CD4-positive, CD25-positive, alpha-beta regulatory T cell (primary cell): ENCODE data around the gene LY6G6F. TPM values are rescaled to one million over a fixed set of nuclear protein-coding genes. Genes with fewer than 3 reads are reported as not detected.

Experiments
- ATAC-seq, 2 donors: fragments of 150-1000 bp; cut with Tn5 transposase; one replicate each; pipeline ENCODE4 v1.10.0; 2021; ENCODE audit warnings: low read depth in 2 of 2, moderate number of reproducible peaks in 2 of 2, moderate library complexity in 1 of 2
- DNase-seq, 3 donors: peaks; one replicate each; pipeline versions ENCODE4 v3.0.0 to v3.0.0-alpha.2; 2012 to 2022; ENCODE audit warnings: mixed read lengths in 1 of 3
- H3K27ac ChIP-seq: one replicate; pipeline ENCODE4 v1.7.0; 2013; ENCODE audit warnings: mild to moderate bottlenecking, low read length; ENCODE audit not compliant: insufficient read depth, poor library complexity, severe bottlenecking
- H3K27me3 ChIP-seq: one replicate; pipeline ENCODE4 v1.7.0; 2013; ENCODE audit warnings: low read length; ENCODE audit not compliant: control insufficient read depth, insufficient read depth
- H3K36me3 ChIP-seq: one replicate; pipeline ENCODE4 v1.7.0; 2013; ENCODE audit warnings: mild to moderate bottlenecking, low read length, moderate library complexity; ENCODE audit not compliant: control insufficient read depth, insufficient read depth
- H3K4me1 ChIP-seq: 2 replicates; pipeline ENCODE4 v1.7.0; 2013; ENCODE audit warnings: mild to moderate bottlenecking, low read length; ENCODE audit not compliant: insufficient read depth, control insufficient read depth, poor library complexity, severe bottlenecking
- H3K4me3 ChIP-seq: one replicate; pipeline ENCODE4 v1.7.0; 2013; ENCODE audit warnings: low read depth, mild to moderate bottlenecking, low read length, moderate library complexity
- H3K9me3 ChIP-seq, 2 experiments: 1 replicate in 1 of 2; 2 replicates in 1 of 2; pipeline ENCODE4 v1.7.0; 2013; ENCODE audit warnings: low read length in 2 of 2, mild to moderate bottlenecking in 1 of 2, moderate library complexity in 1 of 2; ENCODE audit not compliant: control insufficient read depth in 2 of 2
- H3K27ac Mint-ChIP-seq, 3 donors: one replicate each; pipeline ENCODE4 v1.8.0; 2020 to 2022; ENCODE audit warnings: mild to moderate bottlenecking in 3 of 3, mixed read lengths in 3 of 3, moderate library complexity in 2 of 3
- H3K27me3 Mint-ChIP-seq: one replicate; pipeline ENCODE4 v1.8.0; 2022; ENCODE audit warnings: mild to moderate bottlenecking, mixed read lengths
- H3K36me3 Mint-ChIP-seq: one replicate; pipeline ENCODE4 v1.8.0; 2020; ENCODE audit warnings: mixed read lengths
- H3K4me1 Mint-ChIP-seq, 4 donors: one replicate each; pipeline ENCODE4 v1.8.0; 2020 to 2022; ENCODE audit warnings: mixed read lengths in 4 of 4, mild to moderate bottlenecking in 1 of 4
- H3K4me3 Mint-ChIP-seq, 4 donors: one replicate each; pipeline ENCODE4 v1.8.0; 2020 to 2022; ENCODE audit warnings: mild to moderate bottlenecking in 4 of 4, mixed read lengths in 4 of 4, moderate library complexity in 3 of 4
- H3K9me3 Mint-ChIP-seq, 7 donors: one replicate each; pipeline ENCODE4 v1.8.0; 2020 to 2022; ENCODE audit warnings: mixed read lengths in 7 of 7, mild to moderate bottlenecking in 3 of 7, moderate library complexity in 2 of 7
- polyA plus RNA-seq, 4 donors: library from polyadenylated mRNA; unstranded; fragments of 300-500 nt; fragmentation: Illumina TruSeq; gene quantifications; one replicate each; pipeline ENCODE4 v1.2.3, GENCODE V29; 2021
- total RNA-seq: library from RNA; stranded (reverse); gene quantifications from one replicate; pipeline ENCODE4 v1.2.3, GENCODE V29; 2022

LY6G6F gene
- total and polyA plus RNA-seq, 5 donors from 2014 or later = 1.5 TPM; not detected in 4

DNA sequence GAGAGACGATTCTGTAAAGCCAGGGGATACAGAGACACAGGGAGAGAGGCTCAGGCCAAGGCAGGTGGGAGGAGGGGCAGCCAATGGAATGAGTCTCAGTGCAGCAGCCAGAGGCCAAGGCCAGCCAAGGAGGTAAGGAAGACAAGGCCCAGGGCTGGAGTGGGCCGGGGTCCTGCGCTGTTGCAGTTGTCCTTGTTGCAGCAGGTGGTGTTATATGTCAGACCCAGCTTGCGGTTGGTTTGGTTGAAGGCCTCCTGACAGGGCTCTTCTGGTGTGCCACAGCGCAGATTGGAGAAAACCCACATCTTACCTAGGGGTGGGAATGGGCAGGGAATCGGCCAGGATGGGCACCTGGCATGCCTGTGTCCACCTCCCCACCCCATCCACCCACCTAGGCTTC is 12.3 kb downstream of the LY6G6F start:
- H3K9me3 Mint-ChIP-seq = no peaks in the 10 kb centered on the region
- no peak overlapping the region for H3K27ac ChIP-seq
- H3K4me1 Mint-ChIP-seq = peaks cover 0 to 2% (median under 1%) of the 10 kb centered on the region in 4 donors
- H3K27me3 Mint-ChIP-seq = no peaks in the 10 kb centered on the region
- H3K4me1 ChIP-seq = no peaks in the 10 kb centered on the region
- no peaks in the 10 kb centered on the region for H3K27me3 ChIP-seq
- no peaks in the 10 kb centered on the region for H3K9me3 ChIP-seq
- no peaks in the 10 kb centered on the region for H3K36me3 ChIP-seq
- no peak for DNase-seq
- ATAC-seq = no peak
- H3K27ac Mint-ChIP-seq = no peak overlapping the region
- H3K36me3 Mint-ChIP-seq = no peaks in the 10 kb centered on the region
- H3K4me3 Mint-ChIP-seq = no peak overlapping the region
- H3K4me3 ChIP-seq = no peak overlapping the region

GRCh38 chr6:31720196-31720770 is 13.6 kb downstream of the LY6G6F start:
- H3K4me1 Mint-ChIP-seq = no peaks in the 10 kb centered on the region
- H3K36me3 ChIP-seq = no peaks in the 10 kb centered on the region
- H3K9me3 ChIP-seq = no peaks in the 10 kb centered on the region
- H3K27ac Mint-ChIP-seq = no peak overlapping the region
- no peaks in the 10 kb centered on the region for H3K36me3 Mint-ChIP-seq
- DNase-seq (no peak), ATAC-seq (no peak)
- no peaks in the 10 kb centered on the region for H3K27me3 Mint-ChIP-seq
- H3K9me3 Mint-ChIP-seq = no peaks in the 10 kb centered on the region
- no peak overlapping the region for H3K27ac ChIP-seq
- H3K4me3 Mint-ChIP-seq = no peak overlapping the region
- H3K27me3 ChIP-seq = no peaks in the 10 kb centered on the region
- H3K4me3 ChIP-seq = no peak overlapping the region
- H3K4me1 ChIP-seq = no peaks in the 10 kb centered on the region

GRCh38 chr6:31721351-31722020 is 14.8 kb downstream of the LY6G6F start, which contains the start of gene LY6G6C:
Gene LY6G6C (minus strand): TSS chr6:31721746. CDS start chr6:31721679, 67 bp downstream.
- Histone ChIP-seq H3K4me3 (no peak within 1 kb of the TSS), H3K36me3 (no peaks in the 10 kb centered on the region), H3K4me1 (no peaks in the 10 kb centered on the region), H3K27ac (no peak within 1 kb of the TSS), H3K9me3 (no peaks in the 10 kb centered on the region), H3K27me3 (no peaks in the 10 kb centered on the region)
- no peak within 1 kb of the TSS for H3K4me3 Mint-ChIP-seq
- H3K36me3 Mint-ChIP-seq = peaks cover 4% of the 10 kb centered on the region
- peaks cover 0 to 1% (median 0%) of the 10 kb centered on the region in 7 donors for H3K9me3 Mint-ChIP-seq
- no peaks in the 10 kb centered on the region for H3K27me3 Mint-ChIP-seq
- ATAC-seq = no peak
- H3K27ac Mint-ChIP-seq = peak within 1 kb of the TSS in 1 of 3 donors; percentile 84
- H3K4me1 Mint-ChIP-seq = peaks cover 0 to 4% (median 2%) of the 10 kb centered on the region in 4 donors
- DNase-seq = no peak

DNA sequence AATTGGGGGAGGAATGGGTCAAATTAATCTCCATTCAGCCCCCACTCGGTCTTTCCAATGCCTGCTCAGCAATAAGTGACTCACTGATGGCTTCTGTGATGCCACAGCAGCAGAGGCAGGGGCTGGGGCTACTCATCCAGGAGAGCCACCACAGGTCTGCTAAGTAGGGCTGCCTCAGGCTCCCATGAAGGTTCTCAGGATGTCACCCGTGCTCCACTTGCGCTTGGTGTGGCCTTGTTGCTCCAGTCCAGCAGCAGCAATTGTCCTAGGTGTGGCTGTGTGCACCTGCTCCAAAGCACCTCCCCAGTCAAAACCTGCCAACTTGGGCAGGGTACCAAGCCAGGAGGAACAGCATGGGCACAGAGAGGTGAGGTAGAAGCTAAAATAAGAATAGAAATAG is 15.5 kb downstream of the LY6G6F start:
- Histone ChIP-seq H3K27me3 (no peaks in the 10 kb centered on the region), H3K4me1 (no peaks in the 10 kb centered on the region), H3K4me3 (no peak overlapping the region), H3K36me3 (no peaks in the 10 kb centered on the region), H3K9me3 (no peaks in the 10 kb centered on the region), H3K27ac (no peak overlapping the region)
- DNase-seq = no peak
- Mint-ChIP-seq H3K4me1 (peaks cover 0 to 6% (median 2%) of the 10 kb centered on the region in 4 donors), H3K9me3 (peaks cover 0 to 1% (median 0%) of the 10 kb centered on the region in 7 donors), H3K27ac (no peak overlapping the region), H3K36me3 (peaks cover 4% of the 10 kb centered on the region), H3K27me3 (no peaks in the 10 kb centered on the region), H3K4me3 (no peak overlapping the region)
- ATAC-seq = no peak

GRCh38 chr6:31723245-31723979 is 16.7 kb downstream of the LY6G6F start, which contains the start of gene MPIG6B:
Gene MPIG6B (plus strand): TSS chr6:31723373. CDS start chr6:31723384, 11 bp downstream.
- Histone ChIP-seq H3K27me3 (no peaks in the 10 kb centered on the region), H3K4me3 (no peak within 1 kb of the TSS), H3K9me3 (no peaks in the 10 kb centered on the region), H3K36me3 (no peaks in the 10 kb centered on the region), H3K27ac (no peak within 1 kb of the TSS), H3K4me1 (peaks cover 4% of the 10 kb centered on the region)
- ATAC-seq = no peak
- peaks cover 4% of the 10 kb centered on the region for H3K36me3 Mint-ChIP-seq
- H3K27ac Mint-ChIP-seq = peak within 1 kb of the TSS in 1 of 3 donors; percentile 36
- peaks cover 0 to 15% (median 3%) of the 10 kb centered on the region in 4 donors for H3K4me1 Mint-ChIP-seq
- H3K27me3 Mint-ChIP-seq = no peaks in the 10 kb centered on the region
- no peak within 1 kb of the TSS for H3K4me3 Mint-ChIP-seq
- H3K9me3 Mint-ChIP-seq = peaks cover 0 to 1% (median 0%) of the 10 kb centered on the region in 7 donors
- DNase-seq = no peak

- Mint-ChIP-seq H3K27me3 (no peaks in the 10 kb centered on the region), H3K36me3 (peaks cover 4% of the 10 kb centered on the region)
- H3K4me3 ChIP-seq = no peak overlapping the region
Observed at GRCh38 chr6:31723980-31724691, 17.5 kb downstream of the LY6G6F start.

More at GRCh38 chr6:31723980-31724691, 17.5 kb downstream of the LY6G6F start:
- peaks cover 10% of the 10 kb centered on the region for H3K4me1 ChIP-seq
- Mint-ChIP-seq H3K27ac (peak overlapping the region in 1 of 3 donors; percentile 36), H3K4me3 (no peak overlapping the region), H3K9me3 (peaks cover 0 to 1% (median 0%) of the 10 kb centered on the region in 7 donors), H3K4me1 (peaks cover 0 to 20% (median 4%) of the 10 kb centered on the region in 4 donors)
- H3K27me3 ChIP-seq = no peaks in the 10 kb centered on the region
- H3K9me3 ChIP-seq = no peaks in the 10 kb centered on the region
- H3K27ac ChIP-seq = no peak overlapping the region
- ATAC-seq (no peak), DNase-seq (no peak)
- H3K36me3 ChIP-seq = no peaks in the 10 kb centered on the region
